ENCODE measurements around the gene ZNF474.

DNA sequence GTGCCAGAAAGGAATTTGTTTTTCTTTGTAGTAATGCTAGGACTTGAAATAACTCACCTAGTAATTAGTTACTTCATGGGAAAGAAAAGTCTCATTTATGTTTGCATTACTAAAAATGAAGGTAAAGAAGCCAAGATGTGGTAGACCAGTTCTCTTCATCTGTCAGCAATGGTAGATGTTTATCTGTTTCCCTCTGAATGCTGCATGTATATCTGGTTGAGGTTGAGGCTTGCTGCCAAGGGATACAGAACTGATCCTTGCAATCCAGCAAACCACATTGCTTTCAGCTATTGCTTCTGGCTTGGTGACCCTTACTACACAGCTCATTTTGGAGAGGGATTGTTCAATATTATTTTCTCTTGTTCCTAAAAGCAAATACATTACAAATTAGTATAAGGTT lies 73.6 kb downstream of the ZNF474 start:
- TF ChIP-seq, protein P1, sequence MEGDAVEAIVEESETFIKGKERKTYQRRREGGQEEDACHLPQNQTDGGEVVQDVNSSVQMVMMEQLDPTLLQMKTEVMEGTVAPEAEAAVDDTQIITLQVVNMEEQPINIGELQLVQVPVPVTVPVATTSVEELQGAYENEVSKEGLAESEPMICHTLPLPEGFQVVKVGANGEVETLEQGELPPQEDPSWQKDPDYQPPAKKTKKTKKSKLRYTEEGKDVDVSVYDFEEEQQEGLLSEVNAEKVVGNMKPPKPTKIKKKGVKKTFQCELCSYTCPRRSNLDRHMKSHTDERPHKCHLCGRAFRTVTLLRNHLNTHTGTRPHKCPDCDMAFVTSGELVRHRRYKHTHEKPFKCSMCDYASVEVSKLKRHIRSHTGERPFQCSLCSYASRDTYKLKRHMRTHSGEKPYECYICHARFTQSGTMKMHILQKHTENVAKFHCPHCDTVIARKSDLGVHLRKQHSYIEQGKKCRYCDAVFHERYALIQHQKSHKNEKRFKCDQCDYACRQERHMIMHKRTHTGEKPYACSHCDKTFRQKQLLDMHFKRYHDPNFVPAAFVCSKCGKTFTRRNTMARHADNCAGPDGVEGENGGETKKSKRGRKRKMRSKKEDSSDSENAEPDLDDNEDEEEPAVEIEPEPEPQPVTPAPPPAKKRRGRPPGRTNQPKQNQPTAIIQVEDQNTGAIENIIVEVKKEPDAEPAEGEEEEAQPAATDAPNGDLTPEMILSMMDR (conservative IDR thresholded peaks at IDR 0.05), result no peak
- TF ChIP-seq ZFX (IDR thresholded peaks at IDR 0.05), result no peak

Data from C4-2B (cell line).